Measurements from ENCODE around the gene ART5. TPM values are rescaled to one million over a fixed set of nuclear protein-coding genes. Genes with fewer than 3 reads are reported as not detected.

The ART5 gene
- total RNA-seq, 4 donors from 2014 or later: 0.63 to 0.65 TPM; not detected in 2

GRCh38 chr11:3632070-3632660 lies 9.6 kb downstream of the ART5 start:
- ATAC-seq (ENCODE audit: low FRiP score) (no peak), DNase-seq (ENCODE audit: low spot score) (no peak)
- TF ChIP-seq CTCF (IDR thresholded peaks at IDR 0.05): no peak

GRCh38 chr11:3631331-3631730 lies 10.5 kb downstream of the ART5 start:
- DNase-seq (ENCODE audit: low spot score) (no peak), ATAC-seq (ENCODE audit: low FRiP score) (no peak)
- no peak for TF ChIP-seq CTCF (IDR thresholded peaks at IDR 0.05)

GRCh38 chr11:3627291-3627690 lies 14.5 kb downstream of the ART5 start:
- no peak for DNase-seq (ENCODE audit: low spot score)
- no peak for ATAC-seq (ENCODE audit: low FRiP score)
- no peak for TF ChIP-seq CTCF (IDR thresholded peaks at IDR 0.05)

- no peak for DNase-seq (ENCODE audit: low spot score)
- TF ChIP-seq CTCF (IDR thresholded peaks at IDR 0.05): no peak
- ATAC-seq (ENCODE audit: low FRiP score): no peak
Measured at GRCh38 chr11:3626250-3626960, 15.4 kb downstream of the ART5 start.

- no peak for DNase-seq (ENCODE audit: low spot score)
- TF ChIP-seq CTCF (IDR thresholded peaks at IDR 0.05): no peak
- no peak for ATAC-seq (ENCODE audit: low FRiP score)
Measured at GRCh38 chr11:3623767-3624458, 17.9 kb downstream of the ART5 start.

- DNase-seq (ENCODE audit: low spot score) (no peak), ATAC-seq (ENCODE audit: low FRiP score) (no peak)
- no peak for TF ChIP-seq CTCF (IDR thresholded peaks at IDR 0.05)
Measured at GRCh38 chr11:3623121-3623520, 18.7 kb downstream of the ART5 start.
